Vagina (tissue), 2 donors: Measurements from ENCODE around the gene CDC42EP2. TPM values are rescaled to one million over a fixed set of nuclear protein-coding genes. Genes with fewer than 3 reads are reported as not detected.
"Not testable (repeated sequence)": the region's sequence is repeated elsewhere in the genome, so short reads cannot be mapped to it uniquely, and the experiment has no call there.

Source experiments
- DNase-seq, 2 donors: peaks; one replicate each; pipeline ENCODE4 v3.0.0-alpha.2; 2017; ENCODE audit errors: extremely low spot score in 2 of 2
- H3K27ac ChIP-seq: fragments of 200-600 bp; sonication (generic); one replicate; pipeline ENCODE4 v1.5.1; 2019
- H3K27me3 ChIP-seq: fragments of 200-600 bp; sonication (generic); one replicate; pipeline ENCODE4 v1.5.1; 2019
- H3K36me3 ChIP-seq, 2 donors: fragments of 200-600 bp; sonication (generic); one replicate each; pipeline ENCODE4 v1.5.1; 2017 to 2019
- H3K4me1 ChIP-seq: fragments of 200-600 bp; sonication (generic); one replicate; pipeline ENCODE4 v1.5.1; 2019
- H3K4me3 ChIP-seq, 2 donors: fragments of 200-600 bp; sonication (generic); 1 replicate in 1 of 2; 2 replicates in 1 of 2; pipeline ENCODE4 v1.5.1; 2016 to 2019
- H3K9me3 ChIP-seq: fragments of 200-600 bp; sonication (generic); one replicate; pipeline ENCODE4 v1.5.1; 2019
- CTCF ChIP-seq, 3 experiments: fragments of 450-650 bp in 2 of 3; fragments of 200-600 bp in 1 of 3; sonication (generic) in 1 of 3; IDR thresholded peaks; one replicate each; pipeline ENCODE4 v1.5.1; 2017 to 2019; ENCODE audit warnings: antibody characterized with exemption in 3 of 3, mild to moderate bottlenecking in 2 of 3, moderate library complexity in 2 of 3
- POLR2A ChIP-seq, 2 donors: fragments of 450-650 bp; IDR thresholded peaks; one replicate each; pipeline ENCODE4 v1.6.1; 2017; ENCODE audit warnings: antibody characterized with exemption in 2 of 2, mild to moderate bottlenecking in 2 of 2, moderate library complexity in 2 of 2
- POLR2AphosphoS5 ChIP-seq, 2 donors: sonication (generic); formaldehyde crosslinking; IDR thresholded peaks; one replicate each; pipeline ENCODE4 v1.9.0; 2017; ENCODE audit warnings: antibody characterized with exemption in 2 of 2, mild to moderate bottlenecking in 2 of 2, low read depth in 1 of 2; ENCODE audit not compliant: insufficient read depth in 1 of 2
- intact Hi-C: fragments of 100-400 bp; cut with DNase I; formaldehyde crosslinking; loops from one replicate; pipeline ENCODE4 v1.15.1; 2023
- total RNA-seq: library from RNA; depleted of rRNA; stranded (reverse); fragments of >200 nt; gene quantifications from one replicate; pipeline ENCODE4 v1.2.3, GENCODE V29; 2016

The CDC42EP2 gene
- total RNA-seq, 1 donor from 2014 or later = 27.7 TPM

GRCh38 chr11:65325435-65325834 is 10.8 kb downstream of the CDC42EP2 start:
- no peak for TF ChIP-seq POLR2AphosphoS5 (IDR thresholded peaks at IDR 0.05; ENCODE audit: insufficient read depth in 1 of 2, low read depth in 1 of 2)
- no peak for TF ChIP-seq POLR2A (IDR thresholded peaks at IDR 0.05)
- no peak for TF ChIP-seq CTCF (IDR thresholded peaks at IDR 0.05)
- H3K4me1 ChIP-seq = peaks cover 28% of the 10 kb centered on the region

GRCh38 chr11:65327021-65327420 is 12.4 kb downstream of the CDC42EP2 start:
- intact Hi-C loops = loop anchor here (10.0 kb wide), 1 partner anchor 202 kb away; the partner anchor contains the start of genes FAU and MRPL49
- TF ChIP-seq CTCF (IDR thresholded peaks at IDR 0.05) (no peak), POLR2A (IDR thresholded peaks at IDR 0.05) (no peak), POLR2AphosphoS5 (IDR thresholded peaks at IDR 0.05; ENCODE audit: insufficient read depth in 1 of 2, low read depth in 1 of 2) (no peak)
- no peak for DNase-seq
- no peak overlapping the region for H3K4me3 ChIP-seq
- H3K27ac ChIP-seq = no peak overlapping the region
- H3K4me1 ChIP-seq = peaks cover 13% of the 10 kb centered on the region
- H3K9me3 ChIP-seq = no peaks in the 10 kb centered on the region
- H3K36me3 ChIP-seq = no peaks in the 10 kb centered on the region
- no peaks in the 10 kb centered on the region for H3K27me3 ChIP-seq

More at GRCh38 chr11:65325435-65325834, 10.8 kb downstream of the CDC42EP2 start:
- H3K27me3 ChIP-seq = no peaks in the 10 kb centered on the region
- no peak overlapping the region for H3K4me3 ChIP-seq
- intact Hi-C loops = loop anchor here (10.0 kb wide), 1 partner anchor 201 kb away; the partner anchor contains the start of genes FAU and MRPL49
- H3K9me3 ChIP-seq = no peaks in the 10 kb centered on the region
- no peak overlapping the region for H3K27ac ChIP-seq
- no peak for DNase-seq
- peaks cover 0 to 15% of the 10 kb centered on the region in 2 donors for H3K36me3 ChIP-seq

GRCh38 chr11:65329478-65329877 is 14.8 kb downstream of the CDC42EP2 start:
- Histone ChIP-seq H3K4me1 (peaks cover 10% of the 10 kb centered on the region), H3K9me3 (no peaks in the 10 kb centered on the region), H3K27me3 (no peaks in the 10 kb centered on the region), H3K36me3 (no peaks in the 10 kb centered on the region), H3K27ac (no peak overlapping the region), H3K4me3 (no peak overlapping the region)
- TF ChIP-seq POLR2A (IDR thresholded peaks at IDR 0.05) (no peak), POLR2AphosphoS5 (IDR thresholded peaks at IDR 0.05; ENCODE audit: insufficient read depth in 1 of 2, low read depth in 1 of 2) (no peak), CTCF (IDR thresholded peaks at IDR 0.05) (no peak)
- no peak for DNase-seq
- intact Hi-C loops = loop anchor here (10.0 kb wide), 1 partner anchor 205 kb away; the partner anchor contains the start of genes FAU and MRPL49

GRCh38 chr11:65329944-65330403 is 15.3 kb downstream of the CDC42EP2 start:
- TF ChIP-seq POLR2A (IDR thresholded peaks at IDR 0.05) (no peak), POLR2AphosphoS5 (IDR thresholded peaks at IDR 0.05; ENCODE audit: insufficient read depth in 1 of 2, low read depth in 1 of 2) (peak in 1 of 2 donors; percentile 79), CTCF (IDR thresholded peaks at IDR 0.05) (peak; percentile 47 to 81 (median 73))
- H3K27ac ChIP-seq = no peak overlapping the region
- peaks cover 15% of the 10 kb centered on the region for H3K4me1 ChIP-seq
- no peaks in the 10 kb centered on the region for H3K36me3 ChIP-seq
- H3K4me3 ChIP-seq = no peak overlapping the region
- no peak for DNase-seq
- no peaks in the 10 kb centered on the region for H3K9me3 ChIP-seq
- no peaks in the 10 kb centered on the region for H3K27me3 ChIP-seq
- intact Hi-C loops = loop anchor here (5.0 to 10.0 kb wide), 2 partner anchors 53 to 205 kb away; partner anchors contain the start of genes FAU and MRPL49

GRCh38 chr11:65330544-65330943 is 15.9 kb downstream of the CDC42EP2 start:
- H3K27ac ChIP-seq = no peak overlapping the region
- no peak overlapping the region for H3K4me3 ChIP-seq
- no peaks in the 10 kb centered on the region for H3K27me3 ChIP-seq
- H3K9me3 ChIP-seq = no peaks in the 10 kb centered on the region
- DNase-seq = no peak
- TF ChIP-seq POLR2AphosphoS5 (IDR thresholded peaks at IDR 0.05; ENCODE audit: insufficient read depth in 1 of 2, low read depth in 1 of 2) = no peak
- no peak for TF ChIP-seq POLR2A (IDR thresholded peaks at IDR 0.05)
- TF ChIP-seq CTCF (IDR thresholded peaks at IDR 0.05) = no peak
- intact Hi-C loops = loop anchor here (5.0 kb wide), 1 partner anchor 53 kb away; no protein-coding TSS in a partner anchor
- H3K36me3 ChIP-seq = no peaks in the 10 kb centered on the region
- peaks cover 21% of the 10 kb centered on the region for H3K4me1 ChIP-seq

- peaks cover 30% of the 10 kb centered on the region for H3K4me1 ChIP-seq
- not testable (repeated sequence) for H3K9me3 ChIP-seq, H3K4me3 ChIP-seq, H3K27ac ChIP-seq, H3K27me3 ChIP-seq, DNase-seq, H3K36me3 ChIP-seq
- intact Hi-C loops = loop anchor here (5.0 kb wide), 1 partner anchor 55 kb away; no protein-coding TSS in a partner anchor
These were observed 17.9 kb downstream of the CDC42EP2 start for GRCh38 chr11:65332591-65332990.
